Activated B cell treated with CpG ODN at 0.5 μM for 24 hours (primary cell): ENCODE data around the gene ZBTB47. TPM values are rescaled to one million over a fixed set of nuclear protein-coding genes. Genes with fewer than 3 reads are reported as not detected.

Experiments
- ATAC-seq: fragments of 200-7000 bp; cut with Tn5 transposase; one replicate; pipeline ENCODE4 v1.10.0; 2021; ENCODE audit warnings: low read depth, mild to moderate bottlenecking, moderate library complexity
- CTCF ChIA-PET: fragments of 350-600 bp; sonication (Branson Sonifier 250); formaldehyde crosslinking; loops from one replicate; lab custom pipeline; 2021; ENCODE audit warnings: antibody characterized with exemption; lab: Charles Lee
- POLR2A ChIA-PET: fragments of 350-600 bp; sonication (Branson Sonifier 250); formaldehyde crosslinking; loops from one replicate; lab custom pipeline; 2021; ENCODE audit warnings: antibody characterized with exemption; lab: Charles Lee
- DNase-seq: peaks from one replicate; pipeline ENCODE4 v3.0.0; 2022
- H3K27ac Mint-ChIP-seq: one replicate; pipeline ENCODE4 v1.8.0; 2020; ENCODE audit warnings: mixed read lengths
- H3K27me3 Mint-ChIP-seq: one replicate; pipeline ENCODE4 v1.8.0; 2021; ENCODE audit warnings: mixed read lengths
- H3K36me3 Mint-ChIP-seq: one replicate; pipeline ENCODE4 v1.8.0; 2021; ENCODE audit warnings: low read depth, mixed read lengths
- H3K4me1 Mint-ChIP-seq: one replicate; pipeline ENCODE4 v1.8.0; 2021; ENCODE audit warnings: mixed read lengths
- H3K4me3 Mint-ChIP-seq: one replicate; pipeline ENCODE4 v1.8.0; 2020; ENCODE audit warnings: mild to moderate bottlenecking, mixed read lengths
- H3K9me3 Mint-ChIP-seq: one replicate; pipeline ENCODE4 v1.8.0; 2020; ENCODE audit warnings: mixed read lengths
- CTCF ChIP-seq: fragments of 200-600 bp; IDR thresholded peaks from one replicate; pipeline ENCODE4 v1.8.0; 2022; ENCODE audit warnings: antibody characterized with exemption, mild to moderate bottlenecking
- intact Hi-C: fragments of 100-400 bp; cut with micrococcal nuclease; formaldehyde crosslinking; loops from one replicate; pipeline ENCODE4 v1.15.1; 2024
- total RNA-seq: library from RNA; stranded (reverse); gene quantifications from 2 replicates; pipeline ENCODE4 v1.2.3, GENCODE V29; 2022

The ZBTB47 gene
- total RNA-seq, 1 donor from 2014 or later: 1.1 TPM

DNA sequence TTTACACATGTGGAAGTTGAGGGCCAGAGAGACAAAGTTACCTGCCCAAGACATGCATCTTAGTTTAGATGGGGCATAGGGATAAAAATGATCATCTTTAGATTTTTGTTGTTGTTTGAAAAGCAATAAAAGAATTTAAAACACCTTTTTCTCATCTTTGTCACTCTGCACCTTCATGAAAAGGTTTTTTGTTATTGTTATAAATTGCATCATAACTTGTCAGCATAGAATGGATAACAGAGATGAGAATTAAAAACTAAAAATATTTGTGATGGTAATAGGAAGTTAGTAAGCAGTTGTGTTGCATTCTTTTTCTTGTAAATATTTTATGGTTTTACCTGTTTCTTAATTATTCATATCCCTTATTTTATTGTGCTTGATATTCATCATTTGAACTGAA, 13.4 kb upstream of the ZBTB47 start:
- ChIA-PET CTCF (no interaction called here), POLR2A (no interaction called here)
- peaks cover 51% of the 10 kb centered on the region for H3K36me3 Mint-ChIP-seq
- H3K27ac Mint-ChIP-seq: no peak overlapping the region
- intact Hi-C loops: no loop called here
- no peak for DNase-seq
- no peak for ATAC-seq
- TF ChIP-seq CTCF: no peak
- peaks cover 1% of the 10 kb centered on the region for H3K4me1 Mint-ChIP-seq
- no peaks in the 10 kb centered on the region for H3K9me3 Mint-ChIP-seq
- no peak overlapping the region for H3K4me3 Mint-ChIP-seq
- H3K27me3 Mint-ChIP-seq: no peaks in the 10 kb centered on the region

- Mint-ChIP-seq H3K27ac (no peak overlapping the region), H3K4me1 (no peaks in the 10 kb centered on the region), H3K9me3 (no peaks in the 10 kb centered on the region), H3K36me3 (peaks cover 49% of the 10 kb centered on the region), H3K4me3 (no peak overlapping the region), H3K27me3 (no peaks in the 10 kb centered on the region)
- intact Hi-C loops: no loop called here
- DNase-seq (no peak), ATAC-seq (no peak)
- TF ChIP-seq CTCF: no peak
- POLR2A ChIA-PET: no interaction called here
- CTCF ChIA-PET: no interaction called here
Observed at GRCh38 chr3:42640771-42641370, 12.6 kb upstream of the ZBTB47 start.

- ChIA-PET CTCF (no interaction called here), POLR2A (no interaction called here)
- Mint-ChIP-seq H3K27me3 (peaks cover 2% of the 10 kb centered on the region), H3K9me3 (no peaks in the 10 kb centered on the region), H3K36me3 (peaks cover 56% of the 10 kb centered on the region), H3K4me1 (peaks cover 11% of the 10 kb centered on the region), H3K27ac (no peak overlapping the region), H3K4me3 (no peak overlapping the region)
- intact Hi-C loops: no loop called here
- DNase-seq (no peak), ATAC-seq (no peak)
- TF ChIP-seq CTCF: no peak
Observed at GRCh38 chr3:42647821-42648459, 5.6 kb upstream of the ZBTB47 start.

GRCh38 chr3:42649006-42649405, 4.5 kb upstream of the ZBTB47 start:
- Mint-ChIP-seq H3K9me3 (no peaks in the 10 kb centered on the region), H3K27ac (no peak overlapping the region), H3K27me3 (peaks cover 2% of the 10 kb centered on the region), H3K4me1 (peaks cover 22% of the 10 kb centered on the region), H3K4me3 (no peak overlapping the region), H3K36me3 (peaks cover 45% of the 10 kb centered on the region)
- ChIA-PET POLR2A (no interaction called here), CTCF (no interaction called here)
- no peak for TF ChIP-seq CTCF
- intact Hi-C loops: no loop called here
- DNase-seq (no peak), ATAC-seq (no peak)

GRCh38 chr3:42649783-42650182, 3.7 kb upstream of the ZBTB47 start:
- intact Hi-C loops: no loop called here
- H3K4me1 Mint-ChIP-seq: peaks cover 22% of the 10 kb centered on the region
- no peak overlapping the region for H3K27ac Mint-ChIP-seq
- H3K27me3 Mint-ChIP-seq: peaks cover 2% of the 10 kb centered on the region
- H3K9me3 Mint-ChIP-seq: no peaks in the 10 kb centered on the region
- peaks cover 40% of the 10 kb centered on the region for H3K36me3 Mint-ChIP-seq
- TF ChIP-seq CTCF: no peak
- DNase-seq: no peak
- ATAC-seq: no peak
- CTCF ChIA-PET: no interaction called here
- no peak overlapping the region for H3K4me3 Mint-ChIP-seq
- POLR2A ChIA-PET: no interaction called here
